Endothelial cell of umbilical vein (primary cell): ENCODE data around the gene SENP6. TPM values are rescaled to one million over a fixed set of nuclear protein-coding genes. Genes with fewer than 3 reads are reported as not detected.

Experiments used
- BruUV-seq: library from RNA; stranded (reverse); fragments of 400-500 nt; replicated peaks from 2 replicates; lab custom pipeline; 2021; lab: Mats Ljungman, UMichigan
- CTCF ChIA-PET: fragments of 300-600, 350-600 bp; sonication (Branson Sonifier 250); formaldehyde crosslinking; loops from one replicate; lab custom pipeline; 2021; ENCODE audit warnings: antibody characterized with exemption, inconsistent platforms; lab: Charles Lee
- POLR2A ChIA-PET: fragments of 300-600, 350-600 bp; sonication (Branson Sonifier 250); formaldehyde crosslinking; loops from one replicate; lab custom pipeline; 2021; ENCODE audit warnings: antibody characterized with exemption, inconsistent platforms; lab: Charles Lee
- DNase-seq: peaks from one replicate; pipeline ENCODE4 v3.0.0-alpha.2; 2011; ENCODE audit warnings: low read depth, low spot score
- FAIRE-seq: peaks from 2 replicates; lab custom pipeline; 2011; peaks lifted over from hg19 to GRCh38; lab: Jason Lieb, UNC
- H2AFZ ChIP-seq: 2 replicates; pipeline ENCODE4 v1.6.0; 2012; ENCODE audit warnings: low read depth, low read length, control low read depth, inconsistent platforms
- H3K27ac ChIP-seq: 2 replicates; pipeline ENCODE4 v1.5.1; 2011; ENCODE audit warnings: low read depth, mild to moderate bottlenecking, control low read depth, low read length, moderate library complexity; ENCODE audit not compliant: insufficient read depth
- H3K27me3 ChIP-seq, 2 experiments: 2 replicates each; pipeline versions ENCODE4 v1.6.0 to v1.6.1; 2011; ENCODE audit warnings: low read length in 2 of 2, mixed read lengths in 1 of 2; ENCODE audit not compliant: control insufficient read depth in 2 of 2, insufficient read depth in 2 of 2
- H3K36me3 ChIP-seq, 2 experiments: 2 replicates in 1 of 2; 3 replicates in 1 of 2; pipeline ENCODE4 v1.5.1; 2011; ENCODE audit warnings: low read length in 2 of 2, mild to moderate bottlenecking in 1 of 2, moderate library complexity in 1 of 2; ENCODE audit not compliant: control insufficient read depth in 2 of 2, insufficient read depth in 2 of 2; ENCODE audit errors: extremely low read depth in 1 of 2
- H3K4me1 ChIP-seq: 3 replicates; pipeline ENCODE4 v1.5.1; 2011; ENCODE audit warnings: mild to moderate bottlenecking, low read length; ENCODE audit not compliant: control insufficient read depth, insufficient read depth; ENCODE audit errors: extremely low read depth
- H3K4me2 ChIP-seq: 2 replicates; pipeline ENCODE4 v1.6.1; 2011; ENCODE audit warnings: low read length, control low read depth, mixed read lengths; ENCODE audit not compliant: insufficient read depth
- H3K4me3 ChIP-seq, 3 experiments: fragments of 200-600 bp in 1 of 3; sonication (generic), shearing (Covaris generic) in 1 of 3; replicated peaks in 1 of 3; 2 replicates each; pipeline ENCODE4 v1.5.1; 2011 to 2016; ENCODE audit warnings: control low read depth in 3 of 3, low read length in 3 of 3, mild to moderate bottlenecking in 2 of 3, inconsistent platforms in 1 of 3, low read depth in 1 of 3, moderate library complexity in 1 of 3; ENCODE audit not compliant: insufficient read depth in 1 of 3
- H3K79me2 ChIP-seq: 2 replicates; pipeline ENCODE4 v1.6.0; 2012; ENCODE audit warnings: low read length, inconsistent platforms; ENCODE audit not compliant: control insufficient read depth, insufficient read depth
- H3K9ac ChIP-seq: replicated peaks from 2 replicates; pipeline ENCODE3; 2011; ENCODE audit warnings: low read length, control low read depth; ENCODE audit not compliant: insufficient read depth; ENCODE audit errors: extremely low read depth
- H3K9me1 ChIP-seq: replicated peaks from 3 replicates; pipeline ENCODE4 v1.6.0; 2011; ENCODE audit warnings: mild to moderate bottlenecking, low read length; ENCODE audit not compliant: control insufficient read depth, insufficient read depth; ENCODE audit errors: extremely low read depth
- H3K9me3 ChIP-seq: replicated peaks from 2 replicates; pipeline ENCODE4 v1.5.1; 2012; ENCODE audit warnings: low read length, inconsistent platforms; ENCODE audit not compliant: control insufficient read depth, insufficient read depth
- H4K20me1 ChIP-seq: replicated peaks from 2 replicates; pipeline ENCODE3; 2011; ENCODE audit warnings: mild to moderate bottlenecking, low read length; ENCODE audit not compliant: control insufficient read depth, insufficient read depth; ENCODE audit errors: extremely low read depth
- EZH2 ChIP-seq: IDR thresholded peaks from 2 replicates; pipeline ENCODE4 v1.6.1; 2012; ENCODE audit warnings: borderline replicate concordance, low read depth, mild to moderate bottlenecking, moderate library complexity, low read length, inconsistent platforms; ENCODE audit not compliant: severe bottlenecking
- FOS ChIP-seq: IDR thresholded peaks from 2 replicates; pipeline ENCODE4 v1.6.1; 2011; ENCODE audit warnings: mild to moderate bottlenecking, low read length, moderate library complexity, borderline replicate concordance; ENCODE audit not compliant: insufficient read depth
- GATA2 ChIP-seq: IDR thresholded peaks from 2 replicates; pipeline ENCODE4 v1.7.0; 2011; ENCODE audit warnings: low read depth, mild to moderate bottlenecking, moderate library complexity, mixed read lengths, low read length; ENCODE audit not compliant: insufficient read length, insufficient read depth
- JUN ChIP-seq: IDR thresholded peaks from 2 replicates; pipeline ENCODE4 v1.6.1; 2011; ENCODE audit warnings: borderline replicate concordance, low read depth; ENCODE audit not compliant: insufficient read length, insufficient read depth
- MAX ChIP-seq: IDR thresholded peaks from 2 replicates; pipeline ENCODE4 v1.6.1; 2011; ENCODE audit not compliant: insufficient read depth, insufficient read length
- MYC ChIP-seq: IDR thresholded peaks from one replicate; pipeline ENCODE4 v1.6.1; 2011; ENCODE audit warnings: mild to moderate bottlenecking, low read depth, low read length
- POLR2A ChIP-seq: IDR thresholded peaks from 2 replicates; pipeline ENCODE4 v1.6.1; 2012; ENCODE audit warnings: low read depth, mild to moderate bottlenecking, control low read depth, low read length
- POLR2AphosphoS5 ChIP-seq: IDR thresholded peaks from 2 replicates; pipeline ENCODE4 v1.6.1; 2012; ENCODE audit warnings: low read depth, mild to moderate bottlenecking, control low read depth, low read length, moderate library complexity; ENCODE audit not compliant: insufficient read depth
- dilution Hi-C: fragments of 300-500 bp; cut with MboI; formaldehyde crosslinking; loops from one replicate; pipeline ENCODE4 v1.15.0; 2019; ENCODE audit warnings: low sequenced_read_pairs; ENCODE audit not compliant: extremely low pct_ligation_motif_present
- intact Hi-C: fragments of 100-400 bp; cut with micrococcal nuclease; formaldehyde crosslinking; loops from one replicate; pipeline ENCODE4 v1.10.0; 2022
- polyA plus RNA-seq, 4 experiments: library from polyadenylated mRNA; depleted of rRNA in 3 of 4; stranded (reverse) in 3 of 4; unstranded in 1 of 4; fragments of >200 nt; gene quantifications; 2 replicates each; pipeline versions ENCODE4 v1.2.1 to v1.2.3, GENCODE V29; 2011 to 2012; ENCODE audit warnings: missing spikeins in 1 of 4
- total RNA-seq: library from RNA; stranded (reverse); gene quantifications from 2 replicates; pipeline ENCODE4 v1.2.3, GENCODE V29; 2021
- TF ChIP-seq, protein P1 (sequence below), 2 donors: IDR thresholded peaks; 1 replicate in 1 of 2; 2 replicates in 1 of 2; pipeline ENCODE4 v1.5.1; 2011; ENCODE audit warnings: low read length in 2 of 2, mild to moderate bottlenecking in 2 of 2, moderate library complexity in 2 of 2, control low read depth in 1 of 2, inconsistent platforms in 1 of 2, low read depth in 1 of 2; ENCODE audit not compliant: insufficient read depth in 1 of 2; ENCODE audit errors: extremely low read depth in 1 of 2

SENP6 gene
- total and polyA plus RNA-seq, 2 donors (not counting 3 experiments of a cell fraction or from before 2014, with no cell fraction given) = 11.5 to 99.1 TPM

GRCh38 chr6:75746221-75746620 is 144.5 kb downstream of the SENP6 start:
- Histone ChIP-seq H3K79me2 (peaks cover 20% of the 10 kb centered on the region), H3K4me2 (no peak overlapping the region), H2AFZ (no peak overlapping the region), H3K9ac (no peak overlapping the region), H3K9me3 (no peaks in the 10 kb centered on the region), H4K20me1 (no peaks in the 10 kb centered on the region), H3K4me3 (no peak overlapping the region), H3K9me1 (no peaks in the 10 kb centered on the region), H3K4me1 (peaks cover 18% of the 10 kb centered on the region), H3K27ac (no peak overlapping the region), H3K27me3 (no peaks in the 10 kb centered on the region), H3K36me3 (no peaks in the 10 kb centered on the region)
- CTCF ChIA-PET = no interaction called here
- BruUV-seq = no TSS peak
- FAIRE-seq = no peak
- intact Hi-C loops (no loop called here), dilution Hi-C loops (no loop called here)
- POLR2A ChIA-PET = no interaction called here
- TF ChIP-seq POLR2AphosphoS5 = no peak
- peak; percentile 19 for DNase-seq

GRCh38 chr6:75747152-75747992 is 145.7 kb downstream of the SENP6 start:
- Histone ChIP-seq H3K9me1 (no peaks in the 10 kb centered on the region), H3K79me2 (peaks cover 29% of the 10 kb centered on the region), H3K4me2 (no peak overlapping the region), H3K9me3 (no peaks in the 10 kb centered on the region), H3K27me3 (no peaks in the 10 kb centered on the region), H3K4me3 (no peak overlapping the region), H3K4me1 (peaks cover 29% of the 10 kb centered on the region), H3K27ac (no peak overlapping the region), H3K9ac (no peak overlapping the region), H4K20me1 (no peaks in the 10 kb centered on the region), H3K36me3 (no peaks in the 10 kb centered on the region), H2AFZ (no peak overlapping the region)
- dilution Hi-C loops = no loop called here
- FAIRE-seq (no peak), DNase-seq (no peak)
- CTCF ChIA-PET = no interaction called here
- no TSS peak for BruUV-seq
- POLR2A ChIA-PET = interaction anchor here (0.6 kb wide), 1 partner anchor 116 kb away, joined by 3 read pairs; no protein-coding TSS in a partner anchor
- intact Hi-C loops = no loop called here
- TF ChIP-seq MAX (no peak), FOS (no peak), GATA2 (no peak), POLR2A (no peak), POLR2AphosphoS5 (no peak), MYC (no peak), JUN (no peak), EZH2 (no peak)
- TF ChIP-seq, protein P1, sequence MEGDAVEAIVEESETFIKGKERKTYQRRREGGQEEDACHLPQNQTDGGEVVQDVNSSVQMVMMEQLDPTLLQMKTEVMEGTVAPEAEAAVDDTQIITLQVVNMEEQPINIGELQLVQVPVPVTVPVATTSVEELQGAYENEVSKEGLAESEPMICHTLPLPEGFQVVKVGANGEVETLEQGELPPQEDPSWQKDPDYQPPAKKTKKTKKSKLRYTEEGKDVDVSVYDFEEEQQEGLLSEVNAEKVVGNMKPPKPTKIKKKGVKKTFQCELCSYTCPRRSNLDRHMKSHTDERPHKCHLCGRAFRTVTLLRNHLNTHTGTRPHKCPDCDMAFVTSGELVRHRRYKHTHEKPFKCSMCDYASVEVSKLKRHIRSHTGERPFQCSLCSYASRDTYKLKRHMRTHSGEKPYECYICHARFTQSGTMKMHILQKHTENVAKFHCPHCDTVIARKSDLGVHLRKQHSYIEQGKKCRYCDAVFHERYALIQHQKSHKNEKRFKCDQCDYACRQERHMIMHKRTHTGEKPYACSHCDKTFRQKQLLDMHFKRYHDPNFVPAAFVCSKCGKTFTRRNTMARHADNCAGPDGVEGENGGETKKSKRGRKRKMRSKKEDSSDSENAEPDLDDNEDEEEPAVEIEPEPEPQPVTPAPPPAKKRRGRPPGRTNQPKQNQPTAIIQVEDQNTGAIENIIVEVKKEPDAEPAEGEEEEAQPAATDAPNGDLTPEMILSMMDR (IDR thresholded peaks at IDR 0.05; ENCODE audit: extremely low read depth in 1 of 2, insufficient read depth in 1 of 2, low read depth in 1 of 2, low read length in 2 of 2) = no peak
